ENCODE results near the gene CRTC1. TPM values are rescaled to one million over a fixed set of nuclear protein-coding genes. Genes with fewer than 3 reads are reported as not detected.

The CRTC1 gene
- total RNA-seq, 1 experiment from 2014 or later, result 19.0 TPM

DNA sequence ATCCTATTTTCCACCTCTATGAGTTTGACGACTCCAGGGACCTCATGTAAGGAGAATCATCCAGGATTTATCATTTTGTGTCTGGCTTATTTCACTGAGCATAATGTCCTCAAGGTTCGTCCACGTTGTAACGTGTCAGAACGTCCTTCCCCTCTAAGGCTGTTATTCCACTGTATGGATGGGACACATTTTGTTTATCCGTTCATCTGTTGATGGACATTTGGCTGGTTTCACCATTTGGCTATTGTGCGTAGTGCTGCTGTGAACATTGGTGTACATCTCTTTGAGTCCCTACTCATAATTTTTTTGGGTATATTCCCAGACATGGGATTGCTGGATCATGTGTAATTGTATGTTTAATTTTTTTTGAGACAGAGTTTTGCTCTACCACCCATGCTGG lies 21.5 kb downstream of the CRTC1 start:
- no peak overlapping the region for H2BK12ac ChIP-seq (ENCODE audit: insufficient read length, low read depth, low read length)
- H4K91ac ChIP-seq (ENCODE audit: insufficient read length, low read depth, low read length), result no peak overlapping the region
- no peak overlapping the region for H3K4me2 ChIP-seq (ENCODE audit: insufficient read depth, insufficient read length, low read length)
- peaks cover 21 to 23% of the 10 kb centered on the region in 2 experiments for H3K4me1 Mint-ChIP-seq
- H2BK120ac ChIP-seq (ENCODE audit: low read depth, low read length, poor library complexity, severe bottlenecking), result no peak overlapping the region
- H3T11ph ChIP-seq (ENCODE audit: low read length), result no peak overlapping the region
- no peak overlapping the region for H4K5ac ChIP-seq (ENCODE audit: insufficient read length, low read depth, low read length)
- no peak overlapping the region for H2AFZ ChIP-seq (ENCODE audit: low read length)
- H3K56ac ChIP-seq (ENCODE audit: insufficient read length, low read depth, low read length), result no peak overlapping the region
- no peak overlapping the region for H4K8ac ChIP-seq (replicated peaks; ENCODE audit: insufficient read length, low read depth, low read length)
- H3K79me1 ChIP-seq (ENCODE audit: insufficient read depth, low read depth, low read length, poor library complexity, severe bottlenecking), result peaks cover 5% of the 10 kb centered on the region
- no peaks in the 10 kb centered on the region for H3K9me3 ChIP-seq (ENCODE audit: control insufficient read depth, low read depth, low read length)
- H3K36me3 Mint-ChIP-seq (ENCODE audit: insufficient read depth in 1 of 3, low read depth in 3 of 3), result no peaks in the 10 kb centered on the region
- no peak overlapping the region for H2BK15ac ChIP-seq (ENCODE audit: low read depth, low read length)
- H3K4ac ChIP-seq (ENCODE audit: low read depth, low read length), result no peak overlapping the region
- no peak overlapping the region for H3K9ac ChIP-seq (ENCODE audit: extremely low read depth, insufficient read length, low read length)
- H2BK5ac ChIP-seq (ENCODE audit: insufficient read length, low read length), result no peak overlapping the region
- peaks cover 3% of the 10 kb centered on the region; the same call in 1 of the 2 replicates for H3K79me2 ChIP-seq (ENCODE audit: insufficient read depth, low read length)
- H3K9me3 Mint-ChIP-seq, result no peaks in the 10 kb centered on the region
- no peak overlapping the region for H3K27ac ChIP-seq (ENCODE audit: insufficient read length, low read depth, low read length)
- H2BK20ac ChIP-seq (ENCODE audit: low read depth, low read length, poor library complexity, severe bottlenecking), result no peak overlapping the region
- no peak overlapping the region for H3K18ac ChIP-seq (ENCODE audit: insufficient read length, low read depth, low read length)
- H3K27me3 ChIP-seq (ENCODE audit: insufficient read depth, low read length), result no peaks in the 10 kb centered on the region
- WGBS (ENCODE audit: extremely low coverage, insufficient read length, low lambda C conversion rate), result no CpG with 5 or more reads among the region's 7 CpGs
- no peak overlapping the region for H3K27ac Mint-ChIP-seq
- H3K4me1 ChIP-seq (ENCODE audit: insufficient read depth, low read length), result no peaks in the 10 kb centered on the region
- H2AK5ac ChIP-seq (ENCODE audit: insufficient read length, low read length), result no peak overlapping the region
- peaks cover 13% of the 10 kb centered on the region for H3K27me3 Mint-ChIP-seq (ENCODE audit: low read depth)
- peaks cover 6% of the 10 kb centered on the region for H4K20me1 ChIP-seq (ENCODE audit: control insufficient read depth, insufficient read depth, insufficient read length)
- no peak overlapping the region for H3K23ac ChIP-seq (ENCODE audit: insufficient read length, low read depth, low read length)
- TF ChIP-seq CTCF (conservative IDR thresholded peaks at IDR 0.05), result no peak
- H3K4me3 Mint-ChIP-seq, result no peak overlapping the region
- DNase-seq, result no peak
- H3K14ac ChIP-seq (ENCODE audit: insufficient read depth, low read length), result no peak overlapping the region
- H3K23me2 ChIP-seq (ENCODE audit: insufficient read length, low read depth, low read length, poor library complexity, severe bottlenecking), result peaks cover 4% of the 10 kb centered on the region

Data from H9 (cell line).